GM12891 (cell line): Measurements from ENCODE around the gene DTNBP1.

ENCODE experiments used
- POLR2A ChIP-seq: IDR thresholded peaks from 2 replicates; pipeline ENCODE4 v1.6.1; 2011; ENCODE audit warnings: low read depth, low read length, control low read depth
- POLR2AphosphoS5 ChIP-seq: IDR thresholded peaks from 2 replicates; pipeline ENCODE4 v1.6.1; 2011; ENCODE audit warnings: low read depth, low read length, control low read depth
- SPI1 ChIP-seq: IDR thresholded peaks from 2 replicates; pipeline ENCODE4 v1.6.1; 2011; ENCODE audit warnings: low read depth, low read length, control low read depth
- TAF1 ChIP-seq: IDR thresholded peaks from 2 replicates; pipeline ENCODE4 v1.6.1; 2011; ENCODE audit warnings: low read depth, low read length, control low read depth

DNA sequence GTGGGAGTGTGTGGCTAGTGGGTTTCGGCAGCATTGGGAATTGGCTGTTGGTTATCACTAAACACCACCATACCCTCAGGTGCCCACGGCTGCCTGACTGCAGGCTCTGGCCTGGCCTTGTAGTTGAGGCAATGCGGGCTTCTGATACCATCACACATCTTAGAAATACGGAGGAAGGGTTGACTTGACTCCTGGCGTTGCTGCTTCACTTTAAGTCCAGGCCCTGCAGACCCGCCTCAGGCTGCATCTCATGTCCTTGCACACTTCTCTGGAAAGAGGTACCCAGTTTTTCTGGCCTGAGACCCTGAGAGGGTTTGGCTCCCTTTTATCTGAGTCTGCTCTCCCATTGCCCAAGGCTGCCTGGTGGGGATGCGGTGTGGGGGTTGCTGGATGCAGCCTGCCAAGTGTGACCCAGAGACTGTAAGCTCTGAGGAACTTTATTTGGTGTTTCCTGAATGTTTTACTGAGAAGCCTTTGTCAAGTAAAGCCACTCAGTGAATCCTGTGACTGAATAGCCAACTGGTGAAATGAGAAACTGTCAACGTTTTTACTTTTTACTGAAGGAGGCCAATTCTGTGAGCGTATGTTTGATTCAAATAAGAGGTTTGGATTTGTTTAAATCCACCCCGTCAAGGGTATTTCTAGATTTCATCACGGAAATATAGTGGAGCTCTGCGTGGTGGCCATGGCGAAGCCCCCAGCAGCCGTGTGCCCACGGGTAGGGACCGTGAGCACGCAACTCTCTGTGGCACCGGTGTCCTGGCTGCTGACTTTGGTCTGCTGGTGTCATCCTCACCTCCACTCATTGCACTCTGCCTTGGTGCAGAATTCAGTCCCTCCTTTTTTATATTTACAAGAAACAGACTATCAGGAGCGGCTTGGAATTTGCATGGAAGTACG is 160.1 kb downstream of the DTNBP1 start:
- TF ChIP-seq SPI1 = no peak
- no peak for TF ChIP-seq POLR2AphosphoS5
- no peak for TF ChIP-seq POLR2A
- no peak for TF ChIP-seq TAF1
